K562 (cell line): ENCODE results near the gene CRB2. TPM values are rescaled to one million over a fixed set of nuclear protein-coding genes. Genes with fewer than 3 reads are reported as not detected.

ENCODE experiments used
- ATAC-seq: fragments of 200-7000 bp; cut with Tn5 transposase; 3 replicates; pipeline ENCODE4 v1.9.1; 2020; ENCODE audit warnings: moderate library complexity
- BruUV-seq: library from RNA; stranded (reverse); fragments of 400-500 nt; replicated peaks from 2 replicates; lab custom pipeline; 2021; lab: Mats Ljungman, UMichigan
- CTCF ChIA-PET: fragments of 300-600 bp; formaldehyde crosslinking; extraction: SDS; loops from one replicate; lab custom pipeline; 2021; ENCODE audit warnings: low intra/inter-chr PET ratio; lab: Yijun Ruan, JAX
- POLR2A ChIA-PET: fragments of 300-600, 350-650 bp; sonication (Branson Sonifier 250); formaldehyde crosslinking; extraction: SDS; loops from one replicate; lab custom pipeline; 2021; ENCODE audit warnings: antibody characterized with exemption, inconsistent platforms; lab: Yijun Ruan, JAX
- DNase-seq, 4 experiments: peaks; one replicate each; pipeline versions ENCODE4 v3.0.0 to v3.0.0-alpha.2; 2011 to 2018; ENCODE audit warnings: low spot score in 3 of 4, mixed read lengths in 3 of 4; ENCODE audit errors: extremely low read depth in 1 of 4
- FAIRE-seq: peaks from 2 replicates; lab custom pipeline; 2011; peaks lifted over from hg19 to GRCh38; lab: Jason Lieb, UNC
- H2AFZ ChIP-seq: 2 replicates; pipeline ENCODE4 v1.6.0; 2011; ENCODE audit warnings: low read depth, low read length, control low read depth, inconsistent platforms
- H3K27ac ChIP-seq: fragments of 200-600 bp; 3 replicates; pipeline ENCODE4 v1.8.0; 2011; ENCODE audit warnings: low read depth, mild to moderate bottlenecking, control low read depth, inconsistent platforms, low read length, moderate library complexity, mixed read lengths; ENCODE audit errors: extremely low read depth
- H3K27me3 ChIP-seq, 2 experiments: fragments of 300-600 bp in 1 of 2; 2 replicates in 1 of 2; 3 replicates in 1 of 2; pipeline versions ENCODE4 v1.6.0 to v1.8.0; 2011; ENCODE audit warnings: inconsistent platforms in 2 of 2, low read length in 2 of 2, mild to moderate bottlenecking in 1 of 2, mixed read lengths in 1 of 2, moderate library complexity in 1 of 2; ENCODE audit not compliant: control insufficient read depth in 2 of 2, insufficient read depth in 2 of 2
- H3K36me3 ChIP-seq: fragments of 300-600 bp; 3 replicates; pipeline ENCODE4 v1.8.0; 2011; ENCODE audit warnings: mild to moderate bottlenecking, low read length, inconsistent platforms; ENCODE audit not compliant: control insufficient read depth, insufficient read depth
- H3K4me1 ChIP-seq, 2 experiments: fragments of 200-600 bp in 1 of 2; replicated peaks in 1 of 2; 2 replicates in 1 of 2; 3 replicates in 1 of 2; pipeline versions ENCODE4 v1.5.1 to v1.8.0; 2011; ENCODE audit warnings: inconsistent platforms in 2 of 2, low read length in 2 of 2, mild to moderate bottlenecking in 1 of 2, mixed read lengths in 1 of 2, moderate library complexity in 1 of 2; ENCODE audit not compliant: control insufficient read depth in 2 of 2, insufficient read depth in 2 of 2
- H3K4me2 ChIP-seq: 2 replicates; pipeline ENCODE4 v1.6.1; 2011; ENCODE audit warnings: low read length, control low read depth, inconsistent platforms, mixed read lengths; ENCODE audit not compliant: insufficient read depth
- H3K4me3 ChIP-seq: fragments of 200-600 bp; sonication (generic), shearing (Covaris generic); 2 replicates; pipeline ENCODE4 v1.5.1; 2016; ENCODE audit warnings: control low read depth, inconsistent platforms
- H3K79me2 ChIP-seq: fragments of 200-600 bp; 3 replicates; pipeline ENCODE4 v1.8.0; 2011; ENCODE audit warnings: low read length, inconsistent platforms; ENCODE audit not compliant: control insufficient read depth, insufficient read depth
- H3K9ac ChIP-seq, 2 experiments: 2 replicates each; pipeline versions ENCODE4 v1.6.0 to v1.6.1; 2011; ENCODE audit warnings: low read depth in 2 of 2, low read length in 2 of 2, control low read depth in 1 of 2, inconsistent platforms in 1 of 2, mild to moderate bottlenecking in 1 of 2, mixed read lengths in 1 of 2; ENCODE audit not compliant: insufficient read depth in 1 of 2
- H3K9me1 ChIP-seq: one replicate; pipeline ENCODE4 v1.6.0; 2011; ENCODE audit warnings: inconsistent platforms, mild to moderate bottlenecking, low read length, moderate library complexity; ENCODE audit not compliant: control insufficient read depth, insufficient read depth
- H3K9me3 ChIP-seq: replicated peaks from 2 replicates; pipeline ENCODE4 v1.5.1; 2011; ENCODE audit warnings: low read depth, low read length, inconsistent platforms; ENCODE audit not compliant: control insufficient read depth, insufficient read depth
- H4K20me1 ChIP-seq: replicated peaks from 2 replicates; pipeline ENCODE4 v1.6.1; 2011; ENCODE audit warnings: low read length, inconsistent platforms, mixed read lengths; ENCODE audit not compliant: control insufficient read depth, insufficient read depth
- EWSR1 ChIP-seq: fragments of 450-650 bp; IDR thresholded peaks from 2 replicates; pipeline ENCODE4 v1.6.1; 2018; ENCODE audit warnings: borderline replicate concordance, mild to moderate bottlenecking, low read depth, moderate library complexity; ENCODE audit not compliant: partially characterized antibody
- PHF21A ChIP-seq: fragments of 450-650 bp; IDR thresholded peaks from 2 replicates; pipeline ENCODE4 v1.6.1; 2017; ENCODE audit warnings: low read depth, borderline replicate concordance
- WGBS: fragments of 100-300 bp; shearing (Covaris generic); methylation state at CpG from one replicate; pipeline ENCODE4 v1.1.6; 2016; ENCODE audit warnings: low coverage, mixed read lengths; ENCODE audit not compliant: insufficient coverage; ENCODE audit errors: missing lambda C conversion rate; 5-methylcytosine and 5-hydroxymethylcytosine counted together
- in situ Hi-C: fragments of 300-500 bp; cut with MboI; formaldehyde crosslinking; loops from 4 replicates; pipeline ENCODE4 v1.15.0; 2018; ENCODE audit warnings: inconsistent platforms, mixed read lengths
- intact Hi-C: fragments of 100-400 bp; cut with micrococcal nuclease; formaldehyde crosslinking; loops from 2 replicates; pipeline ENCODE4 v1.14.2; 2022
- polyA plus RNA-seq, 8 experiments: library from polyadenylated mRNA; depleted of rRNA in 4 of 8; stranded (reverse) in 5 of 8; unstranded in 3 of 8; fragments of >200 nt; fragmentation: Nextera tagmentation in 2 of 8; fragmentation: Illumina TruSeq in 1 of 8; extraction: Ambion mirVana in 2 of 8; extraction: Trizol in 1 of 8; gene quantifications; 2 replicates each; pipeline versions ENCODE4 v1.2.1 to v1.2.3, GENCODE V29; 2011 to 2014; ENCODE audit warnings: inconsistent platforms in 1 of 8, missing spikeins in 1 of 8
- total RNA-seq, 7 experiments: library from RNA; depleted of rRNA in 6 of 7; stranded (reverse); fragments of >200 nt in 6 of 7; fragmentation: Illumina TruSeq in 2 of 7; extraction: Trizol in 2 of 7; gene quantifications; 2 replicates each; pipeline versions ENCODE4 v1.2.1 to v1.2.3, GENCODE V29; 2011 to 2021; ENCODE audit warnings: low replicate concordance in 1 of 7
- TF ChIP-seq, protein P1 (sequence below): fragments of 450-650 bp; IDR thresholded peaks from 2 replicates; pipeline ENCODE4 v1.6.1; 2017; ENCODE audit warnings: antibody characterized with exemption, mild to moderate bottlenecking
- TF ChIP-seq, protein P2 (sequence below): IDR thresholded peaks from 2 replicates; pipeline ENCODE4 v1.6.1; 2011; ENCODE audit not compliant: insufficient read length; ENCODE audit errors: extremely low read depth

Gene CRB2
- total and polyA plus RNA-seq, 9 of the 15 experiments (the other 6 are each of a cell fraction or from before 2014, with no cell fraction given), result 0.13 to 1.2 (median 0.25) TPM; not detected in 2

DNA sequence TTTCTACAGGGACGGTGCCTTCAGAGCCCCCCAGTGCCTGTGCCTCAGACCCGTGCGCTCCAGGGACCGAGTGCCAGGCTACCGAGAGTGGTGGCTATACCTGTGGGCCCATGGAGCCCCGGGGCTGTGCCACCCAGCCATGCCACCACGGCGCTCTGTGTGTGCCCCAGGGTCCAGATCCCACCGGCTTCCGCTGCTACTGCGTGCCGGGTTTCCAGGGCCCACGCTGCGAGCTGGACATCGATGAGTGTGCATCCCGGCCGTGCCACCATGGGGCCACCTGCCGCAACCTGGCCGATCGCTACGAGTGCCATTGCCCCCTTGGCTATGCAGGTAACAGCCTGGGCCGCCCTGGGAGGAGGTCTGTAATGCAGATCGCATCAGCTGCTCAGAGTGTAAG, 6.9 kb downstream of the CRB2 start:
- Histone ChIP-seq H3K9me1 (no peaks in the 10 kb centered on the region), H3K27me3 (no peaks in the 10 kb centered on the region), H3K79me2 (no peaks in the 10 kb centered on the region), H2AFZ (no peak overlapping the region), H4K20me1 (no peaks in the 10 kb centered on the region), H3K4me3 (no peak overlapping the region), H3K9ac (no peak overlapping the region), H3K9me3 (no peaks in the 10 kb centered on the region), H3K4me1 (peaks cover 34 to 78% of the 10 kb centered on the region in 2 experiments), H3K36me3 (no peaks in the 10 kb centered on the region), H3K4me2 (no peak overlapping the region), H3K27ac (no peak overlapping the region)
- ChIA-PET POLR2A (no interaction called here), CTCF (no interaction called here)
- BruUV-seq, result no TSS peak
- FAIRE-seq (no peak), ATAC-seq (no peak), DNase-seq (no peak)
- intact Hi-C loops (no loop called here), in situ Hi-C loops (no loop called here)
- TF ChIP-seq, protein P1, sequence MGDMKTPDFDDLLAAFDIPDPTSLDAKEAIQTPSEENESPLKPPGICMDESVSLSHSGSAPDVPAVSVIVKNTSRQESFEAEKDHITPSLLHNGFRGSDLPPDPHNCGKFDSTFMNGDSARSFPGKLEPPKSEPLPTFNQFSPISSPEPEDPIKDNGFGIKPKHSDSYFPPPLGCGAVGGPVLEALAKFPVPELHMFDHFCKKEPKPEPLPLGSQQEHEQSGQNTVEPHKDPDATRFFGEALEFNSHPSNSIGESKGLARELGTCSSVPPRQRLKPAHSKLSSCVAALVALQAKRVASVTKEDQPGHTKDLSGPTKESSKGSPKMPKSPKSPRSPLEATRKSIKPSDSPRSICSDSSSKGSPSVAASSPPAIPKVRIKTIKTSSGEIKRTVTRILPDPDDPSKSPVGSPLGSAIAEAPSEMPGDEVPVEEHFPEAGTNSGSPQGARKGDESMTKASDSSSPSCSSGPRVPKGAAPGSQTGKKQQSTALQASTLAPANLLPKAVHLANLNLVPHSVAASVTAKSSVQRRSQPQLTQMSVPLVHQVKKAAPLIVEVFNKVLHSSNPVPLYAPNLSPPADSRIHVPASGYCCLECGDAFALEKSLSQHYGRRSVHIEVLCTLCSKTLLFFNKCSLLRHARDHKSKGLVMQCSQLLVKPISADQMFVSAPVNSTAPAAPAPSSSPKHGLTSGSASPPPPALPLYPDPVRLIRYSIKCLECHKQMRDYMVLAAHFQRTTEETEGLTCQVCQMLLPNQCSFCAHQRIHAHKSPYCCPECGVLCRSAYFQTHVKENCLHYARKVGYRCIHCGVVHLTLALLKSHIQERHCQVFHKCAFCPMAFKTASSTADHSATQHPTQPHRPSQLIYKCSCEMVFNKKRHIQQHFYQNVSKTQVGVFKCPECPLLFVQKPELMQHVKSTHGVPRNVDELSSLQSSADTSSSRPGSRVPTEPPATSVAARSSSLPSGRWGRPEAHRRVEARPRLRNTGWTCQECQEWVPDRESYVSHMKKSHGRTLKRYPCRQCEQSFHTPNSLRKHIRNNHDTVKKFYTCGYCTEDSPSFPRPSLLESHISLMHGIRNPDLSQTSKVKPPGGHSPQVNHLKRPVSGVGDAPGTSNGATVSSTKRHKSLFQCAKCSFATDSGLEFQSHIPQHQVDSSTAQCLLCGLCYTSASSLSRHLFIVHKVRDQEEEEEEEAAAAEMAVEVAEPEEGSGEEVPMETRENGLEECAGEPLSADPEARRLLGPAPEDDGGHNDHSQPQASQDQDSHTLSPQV, result no peak
- TF ChIP-seq PHF21A (no peak), EWSR1 (no peak)
- TF ChIP-seq, protein P2, sequence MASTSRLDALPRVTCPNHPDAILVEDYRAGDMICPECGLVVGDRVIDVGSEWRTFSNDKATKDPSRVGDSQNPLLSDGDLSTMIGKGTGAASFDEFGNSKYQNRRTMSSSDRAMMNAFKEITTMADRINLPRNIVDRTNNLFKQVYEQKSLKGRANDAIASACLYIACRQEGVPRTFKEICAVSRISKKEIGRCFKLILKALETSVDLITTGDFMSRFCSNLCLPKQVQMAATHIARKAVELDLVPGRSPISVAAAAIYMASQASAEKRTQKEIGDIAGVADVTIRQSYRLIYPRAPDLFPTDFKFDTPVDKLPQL, result no peak
- WGBS, result 79% methylated on average over 22 of the region's 23 CpGs
